ENCODE data around the gene TGFBI.

Gene TGFBI

DNA sequence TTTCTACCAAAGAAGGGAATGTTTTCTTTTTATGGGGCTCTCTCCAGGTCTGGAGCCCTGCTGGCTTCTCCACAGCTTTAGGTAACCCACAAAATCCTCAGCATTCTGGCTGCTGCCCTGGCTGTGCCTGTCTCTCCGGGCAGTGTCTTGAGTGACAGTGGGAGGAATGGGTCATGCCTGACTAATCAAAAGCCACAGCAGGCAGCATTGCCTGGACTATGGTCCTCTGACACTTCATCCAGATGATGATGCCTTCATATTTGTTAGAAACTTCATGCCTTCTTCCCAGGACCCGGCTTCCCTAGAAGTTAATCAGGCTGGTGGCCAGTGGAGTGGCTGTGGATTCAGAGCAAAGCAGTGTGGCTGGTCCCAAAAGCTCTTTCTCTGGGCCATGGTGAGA is 32.2 kb upstream of the TGFBI start:
- H3K27ac Mint-ChIP-seq: no peak overlapping the region
- H3K4me3 Mint-ChIP-seq: no peak overlapping the region
- no peaks in the 10 kb centered on the region for H3K4me1 Mint-ChIP-seq (ENCODE audit: low read depth)
- H3K27me3 Mint-ChIP-seq: peaks cover 5% of the 10 kb centered on the region
- no peaks in the 10 kb centered on the region for H3K9me3 Mint-ChIP-seq (ENCODE audit: low read depth)
- H3K36me3 Mint-ChIP-seq: no peaks in the 10 kb centered on the region

DNA sequence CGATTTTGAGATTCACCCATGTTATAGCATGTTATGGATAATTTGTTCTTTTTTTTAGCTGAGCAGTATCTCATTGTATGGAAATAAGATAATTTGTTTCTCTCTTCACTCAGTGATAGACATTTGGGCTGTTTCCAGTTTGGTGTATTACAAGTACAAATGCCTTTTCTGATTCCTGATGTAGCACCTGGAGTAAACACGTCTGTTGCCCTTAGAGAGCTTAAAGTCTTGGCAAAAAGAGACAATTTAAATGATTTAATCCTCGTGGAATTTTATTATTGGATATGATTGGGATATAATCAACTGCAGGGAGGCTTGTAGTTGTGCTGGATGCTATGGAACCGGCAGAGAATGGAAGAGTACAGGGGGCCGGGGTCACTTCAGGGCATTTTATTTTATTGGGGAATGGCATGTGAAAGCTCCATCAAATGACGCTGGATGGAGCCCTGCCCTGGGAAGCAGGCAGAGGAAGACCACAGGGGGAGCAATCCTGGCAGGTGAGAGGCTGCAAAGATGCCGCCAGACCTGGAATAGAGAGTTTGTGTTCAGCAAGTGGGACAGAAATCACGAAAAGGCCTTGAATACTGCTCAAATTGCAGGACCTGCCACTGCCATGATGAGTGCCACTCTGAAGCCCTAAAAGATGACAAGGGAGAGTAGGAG is 31.0 kb upstream of the TGFBI start:
- H3K4me3 Mint-ChIP-seq: no peak overlapping the region
- no peak overlapping the region for H3K27ac Mint-ChIP-seq
- no peaks in the 10 kb centered on the region for H3K4me1 Mint-ChIP-seq (ENCODE audit: low read depth)
- H3K9me3 Mint-ChIP-seq (ENCODE audit: low read depth): no peaks in the 10 kb centered on the region
- H3K36me3 Mint-ChIP-seq: no peaks in the 10 kb centered on the region
- peaks cover 5% of the 10 kb centered on the region for H3K27me3 Mint-ChIP-seq

DNA sequence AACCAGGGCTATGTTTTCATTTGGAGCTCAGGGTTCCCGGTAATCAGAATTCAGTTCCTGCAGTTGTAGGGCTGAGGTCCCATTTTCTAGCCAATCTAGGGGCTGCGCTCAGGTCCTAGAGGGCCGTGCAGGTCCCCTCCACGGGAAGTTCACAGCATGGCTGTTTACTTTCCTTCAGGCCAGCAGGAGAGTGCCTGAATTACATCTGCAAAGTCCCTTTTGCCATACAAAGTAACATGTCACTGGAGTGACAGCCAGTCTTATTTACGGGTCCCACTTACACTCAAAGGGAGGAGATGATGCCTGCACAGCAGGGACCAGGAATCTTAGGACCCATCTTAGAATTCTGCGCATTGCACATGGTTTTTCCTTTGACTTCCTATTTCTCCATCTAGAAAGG is 29.9 kb upstream of the TGFBI start:
- Mint-ChIP-seq H3K36me3 (no peaks in the 10 kb centered on the region), H3K4me1 (ENCODE audit: low read depth) (no peaks in the 10 kb centered on the region), H3K27me3 (peaks cover 5% of the 10 kb centered on the region), H3K27ac (no peak overlapping the region), H3K4me3 (no peak overlapping the region), H3K9me3 (ENCODE audit: low read depth) (no peaks in the 10 kb centered on the region)

DNA sequence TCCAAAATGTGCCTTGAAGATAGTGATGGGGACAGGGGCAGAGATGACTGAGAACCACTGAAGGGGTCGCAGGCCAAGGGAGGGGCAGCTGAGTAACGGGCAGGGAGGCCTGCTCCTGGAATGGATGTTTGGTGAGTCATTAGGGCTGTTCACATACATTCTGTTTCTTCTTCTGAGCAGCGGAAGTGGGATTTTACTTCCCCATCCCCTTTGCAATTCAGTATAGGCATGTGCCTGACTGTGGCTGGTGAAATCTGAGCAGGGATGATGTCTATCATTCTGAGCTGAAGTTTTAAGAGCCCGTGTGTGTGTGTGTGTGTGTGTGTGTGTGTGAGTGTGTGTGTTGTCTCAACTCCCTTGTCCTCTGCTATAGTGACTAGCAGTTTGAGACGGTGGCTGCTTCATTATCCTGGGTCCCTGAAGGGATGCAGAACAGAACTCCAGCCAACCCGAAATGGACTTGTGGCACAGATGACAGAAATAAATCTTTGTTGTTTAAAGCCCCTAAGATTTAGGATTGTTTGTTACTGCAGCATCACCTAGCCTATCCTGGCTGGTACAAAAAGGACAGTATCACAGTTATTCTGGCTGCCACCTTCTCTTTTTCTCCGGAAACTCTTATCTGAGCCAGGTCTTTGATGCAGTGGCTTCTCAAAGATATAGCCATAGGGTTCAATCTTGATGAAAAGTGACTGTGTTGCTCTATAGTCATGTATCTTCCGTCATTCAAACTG is 29.2 kb upstream of the TGFBI start:
- Mint-ChIP-seq H3K4me3 (no peak overlapping the region), H3K27ac (no peak overlapping the region), H3K36me3 (no peaks in the 10 kb centered on the region), H3K27me3 (peaks cover 5% of the 10 kb centered on the region), H3K9me3 (ENCODE audit: low read depth) (no peaks in the 10 kb centered on the region), H3K4me1 (ENCODE audit: low read depth) (no peaks in the 10 kb centered on the region)

DNA sequence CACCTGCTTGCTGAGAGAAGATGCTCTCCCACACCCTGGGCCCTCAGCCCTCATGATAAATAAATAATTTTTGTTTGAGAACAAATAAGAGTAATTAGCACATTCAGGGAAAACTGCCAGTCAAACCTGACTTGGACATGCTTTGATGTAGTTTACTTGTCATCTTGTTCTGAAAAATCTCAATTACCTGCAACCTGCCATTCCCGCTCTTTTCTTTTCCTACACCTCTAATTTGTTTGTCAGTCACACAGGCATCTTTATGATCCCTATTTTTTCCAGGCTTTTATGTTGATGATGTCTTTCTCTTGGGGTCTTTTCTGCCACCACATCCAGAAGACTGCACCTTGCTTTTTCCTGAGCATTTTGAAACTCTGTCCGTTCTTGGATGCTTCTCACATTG is 28.6 kb upstream of the TGFBI start:
- H3K36me3 Mint-ChIP-seq: no peaks in the 10 kb centered on the region
- no peak overlapping the region for H3K4me3 Mint-ChIP-seq
- H3K27me3 Mint-ChIP-seq: peaks cover 2% of the 10 kb centered on the region
- H3K4me1 Mint-ChIP-seq (ENCODE audit: low read depth): no peaks in the 10 kb centered on the region
- H3K27ac Mint-ChIP-seq: no peak overlapping the region
- H3K9me3 Mint-ChIP-seq (ENCODE audit: low read depth): no peaks in the 10 kb centered on the region

DNA sequence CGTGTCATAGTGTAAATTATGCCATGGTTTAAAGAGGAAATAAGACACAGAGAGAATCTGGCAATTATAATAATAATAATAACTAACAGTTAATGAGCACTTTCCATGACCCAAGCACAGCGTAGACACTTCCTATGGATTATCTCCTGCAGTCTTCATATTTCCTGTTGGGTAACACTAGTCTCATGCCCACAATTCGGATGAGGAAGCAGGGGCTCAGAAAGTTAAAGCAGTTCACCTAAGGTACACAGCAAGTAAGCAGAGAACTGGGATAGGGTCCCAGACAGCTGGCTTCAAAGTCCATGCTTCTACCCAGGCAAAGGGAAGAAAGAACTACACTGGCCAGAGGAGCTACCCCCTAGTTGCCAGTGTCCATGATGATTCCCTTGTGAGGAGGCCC is 27.9 kb upstream of the TGFBI start:
- no peaks in the 10 kb centered on the region for H3K36me3 Mint-ChIP-seq
- H3K27me3 Mint-ChIP-seq: peaks cover 2% of the 10 kb centered on the region
- H3K4me1 Mint-ChIP-seq (ENCODE audit: low read depth): no peaks in the 10 kb centered on the region
- H3K27ac Mint-ChIP-seq: no peak overlapping the region
- no peaks in the 10 kb centered on the region for H3K9me3 Mint-ChIP-seq (ENCODE audit: low read depth)
- H3K4me3 Mint-ChIP-seq: no peak overlapping the region

DNA sequence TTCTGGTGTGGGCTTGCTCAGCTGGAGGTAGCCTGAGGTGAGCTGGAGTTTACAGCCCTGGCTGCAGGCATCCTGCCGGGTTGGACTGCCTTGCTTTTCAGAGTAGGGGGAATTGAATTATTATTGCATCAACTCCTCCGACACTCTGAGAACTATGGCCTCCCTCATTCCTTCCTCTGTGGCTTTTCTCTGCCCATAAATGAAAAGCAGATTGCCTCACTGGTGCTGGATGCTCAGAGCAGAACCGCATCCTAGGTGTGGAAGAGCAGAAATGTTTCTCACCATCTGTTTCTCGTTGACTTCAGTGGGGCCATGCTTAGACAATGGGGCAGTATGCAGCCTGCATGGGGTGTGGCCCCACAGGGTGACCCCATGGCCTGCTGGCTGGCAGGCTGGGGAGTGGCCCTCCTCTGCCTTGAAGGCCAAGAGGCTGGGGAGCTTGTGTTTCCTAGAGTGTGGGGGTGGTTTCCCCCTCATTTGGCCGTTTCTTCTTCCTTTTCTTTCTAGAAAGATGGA is 27.3 kb upstream of the TGFBI start:
- H3K4me3 Mint-ChIP-seq: no peak overlapping the region
- H3K9me3 Mint-ChIP-seq (ENCODE audit: low read depth): no peaks in the 10 kb centered on the region
- H3K27me3 Mint-ChIP-seq: peaks cover 4% of the 10 kb centered on the region
- no peaks in the 10 kb centered on the region for H3K36me3 Mint-ChIP-seq
- H3K4me1 Mint-ChIP-seq (ENCODE audit: low read depth): no peaks in the 10 kb centered on the region
- no peak overlapping the region for H3K27ac Mint-ChIP-seq

DNA sequence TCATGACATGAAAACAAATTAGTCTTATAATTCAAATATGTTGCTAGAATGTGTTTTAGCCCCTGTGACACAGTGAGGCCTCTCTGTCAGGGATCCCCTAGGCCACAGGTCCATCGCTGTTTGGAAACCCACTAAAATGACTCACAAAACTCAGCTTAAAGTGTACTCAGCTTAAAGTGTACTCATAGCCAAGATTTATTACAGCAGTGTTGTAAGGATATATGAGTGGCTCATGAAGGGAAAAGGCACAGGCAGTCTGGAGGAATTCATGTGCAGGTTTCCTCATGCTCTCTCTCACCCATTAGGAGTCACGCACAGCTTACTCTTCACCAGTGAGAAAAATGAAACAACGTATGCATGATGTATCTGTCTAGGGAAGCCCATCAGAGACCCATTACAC is 24.4 kb upstream of the TGFBI start:
- Mint-ChIP-seq H3K36me3 (no peaks in the 10 kb centered on the region), H3K4me3 (no peak overlapping the region), H3K4me1 (ENCODE audit: low read depth) (no peaks in the 10 kb centered on the region), H3K9me3 (ENCODE audit: low read depth) (no peaks in the 10 kb centered on the region), H3K27me3 (peaks cover 7% of the 10 kb centered on the region), H3K27ac (no peak overlapping the region)

DNA sequence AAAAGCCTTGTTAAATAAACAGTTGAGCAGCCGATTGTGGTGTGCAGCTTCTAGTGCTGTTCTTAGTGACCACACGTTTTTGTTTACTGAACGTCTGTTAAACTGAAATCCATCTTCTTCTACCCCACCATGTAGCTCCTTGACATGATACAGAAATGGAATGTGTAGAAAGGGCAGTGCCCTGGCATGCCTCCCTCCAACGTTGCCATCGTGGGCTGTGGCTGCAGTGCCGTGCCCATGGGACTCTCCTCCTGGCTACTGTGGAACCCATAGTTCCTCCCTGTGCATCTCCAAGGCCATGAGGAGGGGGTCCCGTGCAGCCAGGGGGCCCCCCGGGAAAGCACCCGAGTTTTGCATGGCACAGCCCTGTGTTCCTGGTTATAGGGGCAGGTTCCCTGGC is 23.3 kb upstream of the TGFBI start:
- H3K36me3 Mint-ChIP-seq: no peaks in the 10 kb centered on the region
- H3K27me3 Mint-ChIP-seq: peaks cover 9% of the 10 kb centered on the region
- H3K4me1 Mint-ChIP-seq (ENCODE audit: low read depth): no peaks in the 10 kb centered on the region
- no peak overlapping the region for H3K4me3 Mint-ChIP-seq
- H3K27ac Mint-ChIP-seq: no peak overlapping the region
- H3K9me3 Mint-ChIP-seq (ENCODE audit: low read depth): no peaks in the 10 kb centered on the region

DNA sequence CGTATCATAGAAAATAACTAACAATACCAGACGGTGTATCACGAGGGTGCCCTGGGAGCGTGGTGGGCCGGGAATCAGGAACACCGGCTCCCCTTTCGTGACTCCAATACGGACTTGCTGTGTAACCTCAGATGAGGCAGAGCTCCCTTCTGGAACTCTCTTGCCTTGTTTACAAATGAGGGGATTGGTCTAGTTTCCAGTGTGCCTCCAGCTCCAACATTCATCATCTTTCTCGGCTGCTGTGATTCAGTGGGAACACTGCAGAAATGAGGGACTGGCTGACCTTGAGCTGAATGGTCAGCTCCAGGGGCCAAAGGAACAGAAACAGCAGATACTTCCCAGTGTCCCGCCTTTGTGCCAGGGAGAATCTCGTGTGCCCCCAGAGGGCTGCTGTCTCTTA is 22.6 kb upstream of the TGFBI start:
- Mint-ChIP-seq H3K4me3 (no peak overlapping the region), H3K27me3 (peaks cover 10% of the 10 kb centered on the region), H3K4me1 (ENCODE audit: low read depth) (no peaks in the 10 kb centered on the region), H3K27ac (no peak overlapping the region), H3K36me3 (no peaks in the 10 kb centered on the region), H3K9me3 (ENCODE audit: low read depth) (no peaks in the 10 kb centered on the region)

DNA sequence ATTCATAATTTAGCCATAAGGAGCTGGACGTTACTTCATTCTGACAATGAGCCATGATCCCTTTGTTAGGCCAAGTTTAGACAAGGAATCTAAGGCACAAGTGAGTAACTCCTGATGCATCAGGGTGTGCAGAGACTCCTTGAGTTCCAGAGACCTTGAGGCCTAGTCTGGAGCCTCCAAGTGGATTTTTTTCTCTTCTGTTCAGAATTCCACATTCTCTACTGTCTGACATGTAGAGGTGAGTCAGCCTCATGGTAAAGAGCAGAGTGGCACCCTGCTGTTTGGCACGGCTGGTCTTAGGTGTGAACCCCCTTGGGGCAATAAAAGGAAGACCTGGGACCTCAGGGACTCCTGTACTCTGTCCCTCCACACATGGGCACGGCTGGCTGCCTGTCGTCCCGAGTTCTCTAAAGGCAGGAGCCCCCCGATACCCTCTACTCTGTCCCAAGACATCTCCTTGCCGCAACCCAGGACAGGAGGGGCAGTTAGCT is 22.0 kb upstream of the TGFBI start:
- peaks cover 10% of the 10 kb centered on the region for H3K27me3 Mint-ChIP-seq
- no peak overlapping the region for H3K4me3 Mint-ChIP-seq
- H3K9me3 Mint-ChIP-seq (ENCODE audit: low read depth): no peaks in the 10 kb centered on the region
- no peaks in the 10 kb centered on the region for H3K4me1 Mint-ChIP-seq (ENCODE audit: low read depth)
- no peaks in the 10 kb centered on the region for H3K36me3 Mint-ChIP-seq
- no peak overlapping the region for H3K27ac Mint-ChIP-seq

DNA sequence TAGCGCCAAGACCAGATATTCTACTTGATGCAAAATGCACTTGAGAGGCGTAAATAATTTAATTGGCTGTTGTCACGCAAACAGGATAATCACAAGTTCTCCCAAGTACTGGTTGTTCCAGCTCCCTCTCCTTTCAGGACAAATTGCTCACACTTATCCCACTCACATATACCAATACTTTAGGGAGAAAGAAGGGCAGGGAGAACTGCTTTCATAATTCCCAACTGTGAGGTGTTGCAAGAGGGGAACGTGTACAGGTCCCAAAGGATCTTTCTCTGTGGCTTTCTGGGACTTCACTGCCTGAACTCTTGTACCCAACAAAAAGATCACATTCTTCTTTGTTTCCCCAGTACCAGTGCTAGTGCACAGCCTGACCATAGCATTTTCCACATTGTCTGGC is 21.5 kb upstream of the TGFBI start:
- no peaks in the 10 kb centered on the region for H3K4me1 Mint-ChIP-seq (ENCODE audit: low read depth)
- no peaks in the 10 kb centered on the region for H3K36me3 Mint-ChIP-seq
- no peak overlapping the region for H3K27ac Mint-ChIP-seq
- no peak overlapping the region for H3K4me3 Mint-ChIP-seq
- H3K27me3 Mint-ChIP-seq: peaks cover 10% of the 10 kb centered on the region
- no peaks in the 10 kb centered on the region for H3K9me3 Mint-ChIP-seq (ENCODE audit: low read depth)

DNA sequence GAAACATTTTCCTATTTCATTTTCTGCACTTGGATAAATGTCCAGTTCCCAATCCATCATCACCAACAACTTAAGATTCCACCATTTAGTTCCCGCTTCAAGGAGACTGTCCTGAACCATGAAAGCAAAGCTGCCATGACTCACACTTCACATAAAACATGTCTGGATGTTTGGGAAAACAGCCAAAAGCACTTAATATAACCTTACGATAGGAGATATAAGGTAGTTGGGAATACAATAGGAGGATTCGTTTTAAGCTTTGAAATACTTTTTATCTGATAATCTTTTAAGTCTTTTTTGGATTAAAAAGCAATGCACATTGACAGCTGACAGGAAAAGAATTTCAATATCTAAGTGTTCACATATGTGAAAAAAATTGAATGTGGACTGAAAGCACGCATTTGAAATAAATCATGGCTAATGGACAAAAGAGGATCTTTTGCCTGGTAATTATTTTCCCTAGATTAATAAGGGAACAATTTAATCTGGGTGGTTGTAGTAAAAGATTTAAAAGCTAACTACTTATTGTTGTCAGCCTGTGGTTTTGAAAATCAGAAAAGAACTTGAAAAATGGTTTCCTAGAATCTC is 17.3 kb upstream of the TGFBI start:
- peaks cover 13% of the 10 kb centered on the region for H3K27me3 Mint-ChIP-seq
- H3K36me3 Mint-ChIP-seq: no peaks in the 10 kb centered on the region
- no peak overlapping the region for H3K4me3 Mint-ChIP-seq
- H3K27ac Mint-ChIP-seq: no peak overlapping the region
- H3K4me1 Mint-ChIP-seq (ENCODE audit: low read depth): no peaks in the 10 kb centered on the region
- no peaks in the 10 kb centered on the region for H3K9me3 Mint-ChIP-seq (ENCODE audit: low read depth)

DNA sequence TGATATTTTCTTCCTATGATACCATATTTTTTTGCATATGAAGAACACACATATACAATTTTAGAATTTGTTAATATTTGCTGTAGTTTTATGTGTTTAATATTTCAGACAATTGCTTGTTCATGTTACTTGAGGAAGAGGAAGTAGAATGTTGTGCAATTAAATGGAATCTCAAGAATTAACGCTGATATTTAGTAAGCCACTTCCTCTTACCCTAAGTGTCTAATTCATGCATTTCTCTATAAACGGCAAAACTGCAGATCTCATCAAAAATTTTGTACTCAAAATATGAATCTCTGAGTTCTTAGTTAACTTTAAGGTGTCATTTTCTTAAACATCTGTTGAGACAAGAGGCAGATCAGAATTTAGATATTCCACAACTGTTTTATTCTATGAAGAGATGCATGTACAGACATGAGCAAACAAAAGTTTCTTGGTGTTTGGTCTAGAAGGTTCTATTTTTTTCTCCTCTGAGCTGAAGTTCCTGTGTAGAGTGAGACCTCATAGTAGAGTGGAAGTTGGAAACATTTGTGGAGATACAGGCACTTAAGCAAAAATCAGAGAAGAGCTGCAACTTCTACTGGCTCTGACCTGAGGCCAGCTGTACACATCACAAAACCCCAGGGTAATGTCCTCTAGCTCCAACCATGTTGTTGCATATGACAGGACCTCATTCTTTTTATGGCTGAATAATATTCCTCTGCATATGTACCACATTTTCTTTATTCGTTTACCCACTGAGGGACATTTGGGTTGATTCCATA is 16.6 kb upstream of the TGFBI start:
- H3K4me3 Mint-ChIP-seq: no peak overlapping the region
- H3K4me1 Mint-ChIP-seq (ENCODE audit: low read depth): no peaks in the 10 kb centered on the region
- no peaks in the 10 kb centered on the region for H3K36me3 Mint-ChIP-seq
- no peak overlapping the region for H3K27ac Mint-ChIP-seq
- H3K27me3 Mint-ChIP-seq: peaks cover 11% of the 10 kb centered on the region
- H3K9me3 Mint-ChIP-seq (ENCODE audit: low read depth): no peaks in the 10 kb centered on the region

DNA sequence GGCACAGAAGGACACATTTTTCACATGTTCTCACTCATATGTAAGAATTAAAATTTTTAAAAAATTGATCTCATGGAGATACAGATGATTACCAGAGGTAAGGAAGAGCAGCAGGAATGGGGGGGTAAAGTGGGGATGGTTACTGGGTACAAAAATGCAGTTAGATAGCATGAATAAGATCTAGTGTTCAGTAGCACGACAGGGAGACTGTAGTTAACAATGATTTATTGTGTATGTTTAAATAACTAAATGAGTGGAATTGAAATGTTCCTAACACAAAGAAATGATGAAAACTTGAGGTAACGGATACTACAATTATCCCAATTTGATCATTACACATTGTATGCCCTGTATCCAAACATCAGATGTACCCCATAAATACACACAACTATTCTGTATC is 15.2 kb upstream of the TGFBI start:
- Mint-ChIP-seq H3K4me1 (ENCODE audit: low read depth) (no peaks in the 10 kb centered on the region), H3K36me3 (no peaks in the 10 kb centered on the region)

More for the DNA sequence above, 15.2 kb upstream of the TGFBI start:
- Mint-ChIP-seq H3K9me3 (ENCODE audit: low read depth) (no peaks in the 10 kb centered on the region), H3K4me3 (no peak overlapping the region), H3K27me3 (peaks cover 11% of the 10 kb centered on the region), H3K27ac (no peak overlapping the region)

All from activated naive CD8-positive, alpha-beta T cell (primary cell).